SK-N-SH (cell line): ENCODE data around the gene BCAS3. TPM values are rescaled to one million over a fixed set of nuclear protein-coding genes. Genes with fewer than 3 reads are reported as not detected.

Experiments used
- CTCF ChIA-PET: fragments of 300-600, 350-600 bp; formaldehyde crosslinking; extraction: SDS; loops from one replicate; lab custom pipeline; 2021; lab: Yijun Ruan, JAX
- POLR2A ChIA-PET: fragments of 350-600 bp; sonication (Branson Sonifier 250); formaldehyde crosslinking; extraction: SDS; loops from one replicate; lab custom pipeline; 2020; ENCODE audit warnings: antibody characterized with exemption, inconsistent platforms; lab: Yijun Ruan, JAX
- DNase-seq: peaks from one replicate; pipeline ENCODE4 v3.0.0; 2012
- H2AFZ ChIP-seq: fragments of 200-600 bp; sonication (generic); 2 replicates; pipeline ENCODE4 v1.8.1; 2016; ENCODE audit warnings: antibody characterized with exemption, mild to moderate bottlenecking, low read depth
- H3F3A ChIP-seq: fragments of 200-600 bp; sonication (generic); replicated peaks from 2 replicates; pipeline ENCODE3; 2016; ENCODE audit warnings: antibody characterized with exemption, mild to moderate bottlenecking; ENCODE audit not compliant: insufficient read depth
- H3K27ac ChIP-seq, 2 experiments: fragments of 200-500 bp in 1 of 2; fragments of 200-600 bp in 1 of 2; sonication (Bioruptor generic) in 1 of 2; sonication (generic), shearing (Covaris generic) in 1 of 2; 2 replicates each; pipeline versions ENCODE4 v1.5.1 to v1.6.1; 2014 to 2016; ENCODE audit warnings: low read depth in 2 of 2, inconsistent platforms in 1 of 2, low read length in 1 of 2, mild to moderate bottlenecking in 1 of 2, mixed read lengths in 1 of 2
- H3K27me3 ChIP-seq: fragments of 200-600 bp; sonication (generic), shearing (Covaris generic); 2 replicates; pipeline ENCODE4 v1.6.1; 2016; ENCODE audit warnings: mixed run types; ENCODE audit not compliant: insufficient read depth
- H3K36me3 ChIP-seq, 2 experiments: fragments of 200-500 bp in 1 of 2; fragments of 200-600 bp in 1 of 2; sonication (Bioruptor generic) in 1 of 2; sonication (generic) in 1 of 2; replicated peaks in 1 of 2; 2 replicates each; pipeline versions ENCODE3 to v1.5.1; 2014 to 2016; ENCODE audit warnings: low read length in 1 of 2, mild to moderate bottlenecking in 1 of 2; ENCODE audit not compliant: insufficient read depth in 2 of 2, control insufficient read depth in 1 of 2
- H3K4me1 ChIP-seq, 2 experiments: fragments of 200-500 bp in 1 of 2; fragments of 200-600 bp in 1 of 2; sonication (Bioruptor generic) in 1 of 2; sonication (generic), shearing (Covaris generic) in 1 of 2; 2 replicates each; pipeline versions ENCODE4 v1.5.1 to v1.6.1; 2014 to 2016; ENCODE audit warnings: low read depth in 1 of 2, low read length in 1 of 2, mixed run types in 1 of 2; ENCODE audit not compliant: insufficient read depth in 2 of 2, control insufficient read depth in 1 of 2
- H3K4me2 ChIP-seq: fragments of 200-600 bp; sonication (generic), shearing (Covaris generic); 2 replicates; pipeline ENCODE4 v1.6.1; 2017; ENCODE audit warnings: mixed run types
- H3K4me3 ChIP-seq, 2 experiments: fragments of 200-500 bp in 1 of 2; fragments of 200-600 bp in 1 of 2; sonication (Bioruptor generic) in 1 of 2; sonication (generic), shearing (Covaris generic) in 1 of 2; 2 replicates each; pipeline versions ENCODE4 v1.5.1 to v1.8.1; 2014 to 2016; ENCODE audit warnings: low read depth in 2 of 2, inconsistent platforms in 1 of 2, low read length in 1 of 2, mild to moderate bottlenecking in 1 of 2, mixed read lengths in 1 of 2, moderate library complexity in 1 of 2
- H3K79me2 ChIP-seq: fragments of 200-600 bp; sonication (generic); 2 replicates; pipeline ENCODE4 v1.8.1; 2017; ENCODE audit warnings: mild to moderate bottlenecking; ENCODE audit not compliant: insufficient read depth
- H3K9ac ChIP-seq: fragments of 200-600 bp; sonication (generic); 2 replicates; pipeline ENCODE4 v1.6.1; 2017; ENCODE audit warnings: mixed run types
- H3K9me2 ChIP-seq: fragments of 200-600 bp; sonication (generic); 2 replicates; pipeline ENCODE4 v1.6.1; 2017; ENCODE audit warnings: mixed run types
- H3K9me3 ChIP-seq: fragments of 200-600 bp; sonication (generic); 2 replicates; pipeline ENCODE4 v1.6.1; 2017; ENCODE audit warnings: mixed run types, mild to moderate bottlenecking, moderate library complexity
- H4K20me1 ChIP-seq: fragments of 200-600 bp; sonication (generic); 2 replicates; pipeline ENCODE4 v1.6.1; 2017; ENCODE audit warnings: mild to moderate bottlenecking, mixed run types; ENCODE audit not compliant: insufficient read depth
- EP300 ChIP-seq, 2 experiments: IDR thresholded peaks; 2 replicates each; pipeline versions ENCODE4 v1.4.0 to v1.6.1; 2012; ENCODE audit warnings: borderline replicate concordance in 1 of 2, low read depth in 1 of 2, low read length in 1 of 2
- FOXJ3 ChIP-seq: sonication (generic); formaldehyde crosslinking; IDR thresholded peaks from 2 replicates; pipeline ENCODE4 v1.5.1; 2020; ENCODE audit warnings: mild to moderate bottlenecking, missing genetic modification reagents
- IRF3 ChIP-seq: fragments of 150-350 bp; IDR thresholded peaks from 2 replicates; pipeline ENCODE4 v1.6.1; 2016; ENCODE audit warnings: mild to moderate bottlenecking, low read depth, low read length
- JUND ChIP-seq: IDR thresholded peaks from 2 replicates; pipeline ENCODE4 v1.4.0; 2012
- MAX ChIP-seq: IDR thresholded peaks from 2 replicates; pipeline ENCODE4 v1.4.0; 2012; ENCODE audit warnings: low read depth
- RAD21 ChIP-seq: IDR thresholded peaks from 2 replicates; pipeline ENCODE4 v1.6.1; 2012; ENCODE audit warnings: mild to moderate bottlenecking, low read length
- RCOR1 ChIP-seq: fragments of 150-350 bp; IDR thresholded peaks from 2 replicates; pipeline ENCODE4 v1.6.1; 2017; ENCODE audit warnings: antibody characterized with exemption, low read length
- REST ChIP-seq: IDR thresholded peaks from 2 replicates; pipeline ENCODE4 v1.6.1; 2012; ENCODE audit warnings: mild to moderate bottlenecking, low read depth, low read length, moderate library complexity
- RXRA ChIP-seq: IDR thresholded peaks from 2 replicates; pipeline ENCODE4 v1.4.0; 2012; ENCODE audit warnings: low read depth, mild to moderate bottlenecking, borderline replicate concordance
- SMC3 ChIP-seq: IDR thresholded peaks from 2 replicates; pipeline ENCODE4 v1.6.1; 2012; ENCODE audit warnings: low read depth, low read length, improper control_type of control experiment
- TAF1 ChIP-seq: IDR thresholded peaks from 2 replicates; pipeline ENCODE4 v1.6.1; 2012; ENCODE audit warnings: low read depth, mild to moderate bottlenecking, low read length, moderate library complexity, borderline replicate concordance
- TCF12 ChIP-seq: IDR thresholded peaks from 2 replicates; pipeline ENCODE4 v1.4.0; 2012
- USF1 ChIP-seq: IDR thresholded peaks from 2 replicates; pipeline ENCODE4 v1.4.0; 2012; ENCODE audit warnings: low read depth, borderline replicate concordance
- YY1 ChIP-seq: IDR thresholded peaks from 2 replicates; pipeline ENCODE4 v1.4.0; 2012; ENCODE audit warnings: low read depth, mild to moderate bottlenecking
- WGBS: methylation state at CpG from one replicate; pipeline ENCODE4 v1.1.6; 2017; ENCODE audit warnings: low lambda C conversion rate; 5-methylcytosine and 5-hydroxymethylcytosine counted together
- polyA plus RNA-seq, 3 experiments: library from polyadenylated mRNA; depleted of rRNA; stranded (reverse); fragments of >200 nt; gene quantifications; 2 replicates each; pipeline ENCODE4 v1.2.3, GENCODE V29; 2012

Gene BCAS3
- polyA plus RNA-seq, 1 of the 3 experiments (the other 2 are of a cell fraction): 5.9 TPM

- Histone ChIP-seq H3K27me3 (no peaks in the 10 kb centered on the region), H3K9ac (no peak overlapping the region), H3K79me2 (no peaks in the 10 kb centered on the region), H4K20me1 (no peaks in the 10 kb centered on the region), H3F3A (no peaks in the 10 kb centered on the region), H3K4me2 (no peak overlapping the region), H3K27ac (no peak overlapping the region), H3K9me2 (no peaks in the 10 kb centered on the region), H3K9me3 (no peaks in the 10 kb centered on the region), H2AFZ (no peak overlapping the region), H3K36me3 (no peaks in the 10 kb centered on the region), H3K4me1 (0 out of 4 replicates have a peak, but pooled peaks cover 0 to 4% of the 10 kb centered on the region in 2 experiments), H3K4me3 (no peak overlapping the region)
- CTCF ChIA-PET: interaction anchor here (1.4 kb wide), 1 partner anchor 9 kb away, joined by 3 read pairs; no protein-coding TSS in a partner anchor
- WGBS: 86% methylated on average over 5 of the region's 5 CpGs
- TF ChIP-seq MAX (no peak), USF1 (no peak), RCOR1 (no peak), REST (no peak), RAD21 (no peak), FOXJ3 (CRISPR knock-in tag) (no peak), TCF12 (no peak), SMC3 (no peak), EP300 (IDR thresholded peaks at IDR 0.05; ENCODE audit: borderline replicate concordance in 1 of 2, low read depth in 1 of 2, low read length in 1 of 2) (no peak), IRF3 (no peak), RXRA (no peak), YY1 (no peak), TAF1 (no peak), JUND (no peak)
- no peak for DNase-seq
- POLR2A ChIA-PET: no interaction called here
These were observed 590.2 kb downstream of the BCAS3 start for GRCh38 chr17:61267847-61268246.
